PC-9 (cell line): ENCODE measurements around the gene GPR26. TPM values are rescaled to one million over a fixed set of nuclear protein-coding genes. Genes with fewer than 3 reads are reported as not detected.

ENCODE experiments used
- BruUV-seq: library from RNA; stranded (reverse); fragments of 400-500 nt; replicated peaks from 2 replicates; lab custom pipeline; 2021; lab: Mats Ljungman, UMichigan
- CTCF ChIA-PET: fragments of 300-600 bp; sonication (Branson Sonifier 250); formaldehyde crosslinking; loops from one replicate; lab custom pipeline; 2022; ENCODE audit warnings: antibody characterized with exemption; lab: Charles Lee
- POLR2A ChIA-PET: fragments of 300-600 bp; sonication (Branson Sonifier 250); formaldehyde crosslinking; loops from one replicate; lab custom pipeline; 2022; ENCODE audit warnings: antibody characterized with exemption; ENCODE audit not compliant: unreplicated experiment; lab: Charles Lee
- DNase-seq, 2 experiments: peaks; one replicate each; pipeline versions ENCODE4 v3.0.0 to v3.0.0-alpha.2; 2015 to 2022; ENCODE audit warnings: mixed read lengths in 1 of 2
- H2AFZ ChIP-seq: fragments of 200-600 bp; sonication (generic); 2 replicates; pipeline ENCODE4 v1.8.1; 2017; ENCODE audit warnings: antibody characterized with exemption
- H3F3A ChIP-seq: fragments of 200-600 bp; sonication (generic); 2 replicates; pipeline ENCODE4 v1.8.1; 2017; ENCODE audit warnings: antibody characterized with exemption, mild to moderate bottlenecking, low read depth; ENCODE audit not compliant: insufficient read depth
- H3K27ac ChIP-seq: fragments of 200-600 bp; sonication (generic); 2 replicates; pipeline ENCODE4 v1.6.1; 2016; ENCODE audit warnings: mixed run types
- H3K27me3 ChIP-seq: fragments of 200-600 bp; sonication (generic); 2 replicates; pipeline ENCODE4 v1.6.1; 2016; ENCODE audit warnings: low read depth, mixed run types; ENCODE audit not compliant: insufficient read depth
- H3K36me3 ChIP-seq: fragments of 200-600 bp; sonication (generic); 2 replicates; pipeline ENCODE4 v1.6.1; 2016; ENCODE audit warnings: low read depth, mixed run types
- H3K4me1 ChIP-seq: fragments of 200-600 bp; sonication (generic); replicated peaks from 2 replicates; pipeline ENCODE4 v1.6.1; 2016; ENCODE audit warnings: mixed run types; ENCODE audit not compliant: insufficient read depth
- H3K4me2 ChIP-seq: fragments of 200-600 bp; sonication (generic); 2 replicates; pipeline ENCODE4 v1.6.1; 2017; ENCODE audit warnings: mixed run types
- H3K4me3 ChIP-seq: fragments of 200-600 bp; sonication (generic); 2 replicates; pipeline ENCODE4 v1.6.1; 2016; ENCODE audit warnings: mixed run types
- H3K79me2 ChIP-seq: fragments of 200-600 bp; sonication (generic); 2 replicates; pipeline ENCODE4 v1.6.1; 2017; ENCODE audit warnings: low read depth, mixed run types
- H3K9me2 ChIP-seq: fragments of 200-600 bp; sonication (generic); 2 replicates; pipeline ENCODE4 v1.8.1; 2017; ENCODE audit warnings: mild to moderate bottlenecking; ENCODE audit not compliant: insufficient read depth
- H3K9me3 ChIP-seq: fragments of 200-600 bp; sonication (generic); 2 replicates; pipeline ENCODE4 v1.8.1; 2016; ENCODE audit warnings: low read depth; ENCODE audit not compliant: insufficient read depth
- H4K20me1 ChIP-seq: fragments of 200-600 bp; sonication (generic); 2 replicates; pipeline ENCODE4 v1.8.1; 2017; ENCODE audit not compliant: insufficient read depth
- CTCF ChIP-seq: fragments of 200-600 bp; sonication (generic); conservative IDR thresholded peaks from 2 replicates; pipeline ENCODE4 v1.6.1; 2017; ENCODE audit warnings: mixed run types, antibody characterized with exemption, mild to moderate bottlenecking, moderate library complexity
- EZH2 ChIP-seq: fragments of 200-600 bp; sonication (generic); IDR thresholded peaks from 2 replicates; pipeline ENCODE4 v1.8.0; 2017; ENCODE audit warnings: antibody characterized with exemption, low read depth
- intact Hi-C: fragments of 100-400 bp; cut with micrococcal nuclease; formaldehyde crosslinking; loops from one replicate; pipeline ENCODE4 v1.10.0; 2022; ENCODE audit not compliant: unreplicated experiment
- total RNA-seq: library from RNA; stranded (reverse); gene quantifications from 2 replicates; pipeline ENCODE4 v1.2.3, GENCODE V29; 2021

Gene GPR26
- total RNA-seq, 1 experiment from 2014 or later, result not detected

- POLR2A ChIA-PET, result no interaction called here
- Histone ChIP-seq H3K9me3 (no peaks in the 10 kb centered on the region), H4K20me1 (no peaks in the 10 kb centered on the region), H3K79me2 (no peaks in the 10 kb centered on the region), H3K27me3 (0 out of 2 replicates have a peak, but pooled peaks cover 4% of the 10 kb centered on the region), H3K4me1 (no peaks in the 10 kb centered on the region), H3K4me2 (no peak overlapping the region), H3K36me3 (no peaks in the 10 kb centered on the region), H3K27ac (no peak overlapping the region), H2AFZ (no peak overlapping the region), H3K9me2 (no peaks in the 10 kb centered on the region), H3F3A (no peaks in the 10 kb centered on the region), H3K4me3 (no peak overlapping the region)
- TF ChIP-seq EZH2, result no peak
- TF ChIP-seq CTCF, result no peak
- intact Hi-C loops, result no loop called here
- CTCF ChIA-PET, result no interaction called here
- no peak for DNase-seq
- BruUV-seq, result no TSS peak
Observed at GRCh38 chr10:123665491-123666286, 466 bp upstream of the GPR26 start.

- ChIA-PET POLR2A (no interaction called here), CTCF (no interaction called here)
- no peaks in the 10 kb centered on the region for H3K9me3 ChIP-seq
- H3K27ac ChIP-seq, result no peak overlapping the region
- H3K9me2 ChIP-seq, result no peaks in the 10 kb centered on the region
- no peaks in the 10 kb centered on the region for H3K36me3 ChIP-seq
- no peaks in the 10 kb centered on the region for H3K4me1 ChIP-seq
- H4K20me1 ChIP-seq, result no peaks in the 10 kb centered on the region
- H3K79me2 ChIP-seq, result no peaks in the 10 kb centered on the region
- H3K27me3 ChIP-seq, result 0 out of 2 replicates have a peak, but pooled peaks cover 4% of the 10 kb centered on the region
- no peak overlapping the region for H3K4me2 ChIP-seq
- H3F3A ChIP-seq, result no peaks in the 10 kb centered on the region
- intact Hi-C loops, result no loop called here
- H2AFZ ChIP-seq, result no peak overlapping the region
- no peak for TF ChIP-seq CTCF
- no peak for TF ChIP-seq EZH2
- no peak overlapping the region for H3K4me3 ChIP-seq
- no peak for DNase-seq
- BruUV-seq, result no TSS peak
Observed at GRCh38 chr10:123669886-123670285, 3.7 kb downstream of the GPR26 start.

- ChIA-PET CTCF (no interaction called here), POLR2A (no interaction called here)
- DNase-seq, result no peak
- Histone ChIP-seq H3K4me2 (no peak overlapping the region), H4K20me1 (no peaks in the 10 kb centered on the region), H3K9me2 (no peaks in the 10 kb centered on the region), H3F3A (no peaks in the 10 kb centered on the region), H3K27me3 (0 out of 2 replicates have a peak, but pooled peaks cover 4% of the 10 kb centered on the region), H3K9me3 (no peaks in the 10 kb centered on the region), H3K4me3 (no peak overlapping the region), H3K4me1 (no peaks in the 10 kb centered on the region), H3K79me2 (no peaks in the 10 kb centered on the region), H3K27ac (no peak overlapping the region), H2AFZ (no peak overlapping the region), H3K36me3 (no peaks in the 10 kb centered on the region)
- TF ChIP-seq EZH2, result no peak
- TF ChIP-seq CTCF, result no peak
- BruUV-seq, result no TSS peak
- intact Hi-C loops, result no loop called here
Observed at GRCh38 chr10:123673198-123673597, 7.0 kb downstream of the GPR26 start.
